GM19193 (cell line): ENCODE results near the gene TMEM82.
A peak's percentile ranks its signal among the peaks of the same experiment; 100 is the strongest.

Experiments used
- POLR2A ChIP-seq: IDR thresholded peaks from 4 replicates; pipeline ENCODE4 v1.6.1; 2011; ENCODE audit not compliant: insufficient read depth, insufficient read length; ENCODE audit errors: extremely low read depth

Gene TMEM82

DNA sequence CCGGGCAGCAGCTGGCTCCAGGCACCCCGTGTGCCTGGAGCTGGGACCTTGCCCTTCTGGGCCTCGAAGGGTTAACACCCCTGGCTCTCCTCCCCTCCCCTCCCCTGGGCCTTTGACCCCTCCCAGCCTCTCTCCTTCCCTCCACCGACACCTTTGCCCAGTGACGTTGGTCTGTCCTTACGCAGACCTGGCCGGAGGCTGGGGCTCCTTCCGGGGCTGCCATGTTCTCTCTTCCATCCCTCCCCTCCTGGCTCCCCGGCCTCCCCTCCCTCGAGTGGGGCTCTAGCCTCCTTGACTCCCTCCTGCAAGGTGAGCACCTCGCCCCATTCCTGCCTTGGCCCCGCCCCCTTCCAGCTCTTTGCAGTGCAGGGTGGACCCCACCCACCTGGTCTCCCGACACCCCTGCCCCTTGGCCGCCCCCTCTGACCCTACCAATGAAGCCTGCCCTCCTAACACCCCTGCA is at the start of gene TMEM82:
TMEM82 (plus strand) TSS at position 161 of the 463 bp plus-strand sequence; CDS start at position 222, 61 bp downstream.
- no peak for TF ChIP-seq POLR2A

DNA sequence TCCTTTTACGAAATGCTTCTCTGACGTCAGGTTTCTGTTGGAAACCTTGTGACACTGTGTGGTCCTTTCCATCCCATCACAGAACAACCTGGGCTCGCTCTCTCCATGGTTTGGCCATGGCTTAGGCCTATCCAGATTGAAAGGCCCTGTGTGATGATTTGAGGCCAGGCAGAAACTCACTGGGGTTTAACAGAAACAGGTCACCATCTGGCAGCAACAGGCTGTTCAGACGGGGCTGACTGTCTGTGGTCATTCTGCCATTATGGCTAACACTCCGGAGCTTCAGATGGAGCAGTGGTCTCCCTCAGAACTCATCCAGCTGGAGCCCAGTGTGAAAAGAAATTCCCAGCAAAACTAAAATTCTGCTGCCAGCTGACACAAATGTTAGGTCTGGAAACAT is 48.9 kb upstream of the TMEM82 start:
- TF ChIP-seq POLR2A, result no peak

GRCh38 chr1:15696956-15697521 is 45.3 kb upstream of the TMEM82 start:
- peak; percentile 69 for TF ChIP-seq POLR2A

- no peak for TF ChIP-seq POLR2A
Measured at GRCh38 chr1:15698201-15698600, 44.1 kb upstream of the TMEM82 start.

DNA sequence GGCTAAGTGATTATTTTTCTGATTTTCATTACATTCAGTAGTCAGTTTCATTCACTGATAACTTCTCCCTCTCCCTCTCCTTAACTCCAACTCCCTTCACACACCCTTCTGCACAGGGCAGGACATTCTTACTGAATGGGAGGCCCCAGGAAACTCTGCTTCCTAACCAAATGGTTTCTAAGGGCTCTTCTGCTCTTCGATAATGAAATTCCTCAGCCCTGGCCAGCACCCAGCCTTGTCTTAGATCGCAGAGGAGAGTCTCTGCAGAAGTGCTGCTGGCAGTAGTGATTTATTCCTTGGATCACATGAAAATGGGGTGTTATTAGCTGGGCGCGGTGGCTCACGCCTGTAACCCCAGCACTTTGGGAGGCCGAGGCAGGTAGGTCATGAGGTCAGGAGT is 41.8 kb upstream of the TMEM82 start:
- no peak for TF ChIP-seq POLR2A

DNA sequence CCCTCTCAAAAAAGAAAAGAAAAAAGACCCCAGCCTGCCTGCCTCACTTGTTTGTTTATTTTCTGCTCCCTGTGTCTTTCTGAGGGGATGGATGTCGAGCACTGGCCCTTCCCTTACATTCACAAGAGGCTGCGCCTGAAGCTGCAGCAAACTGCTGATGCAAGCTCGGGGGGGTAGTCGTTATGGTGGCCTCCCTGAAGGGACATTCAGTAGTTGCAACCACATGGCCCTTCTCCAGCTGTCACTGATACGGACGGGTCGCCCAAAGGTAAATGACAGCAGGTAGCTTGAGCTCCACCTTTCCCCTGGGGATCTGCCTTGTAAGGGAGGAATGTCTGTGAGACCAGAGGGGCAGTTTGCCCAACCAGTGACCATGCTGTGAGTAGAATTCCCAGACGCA is 40.5 kb upstream of the TMEM82 start:
- TF ChIP-seq POLR2A, result no peak

GRCh38 chr1:15702722-15703550 is 39.4 kb upstream of the TMEM82 start:
- no peak for TF ChIP-seq POLR2A

- no peak for TF ChIP-seq POLR2A
Measured at GRCh38 chr1:15703562-15703961, 38.7 kb upstream of the TMEM82 start.

GRCh38 chr1:15704526-15705183 is 37.6 kb upstream of the TMEM82 start:
- no peak for TF ChIP-seq POLR2A

DNA sequence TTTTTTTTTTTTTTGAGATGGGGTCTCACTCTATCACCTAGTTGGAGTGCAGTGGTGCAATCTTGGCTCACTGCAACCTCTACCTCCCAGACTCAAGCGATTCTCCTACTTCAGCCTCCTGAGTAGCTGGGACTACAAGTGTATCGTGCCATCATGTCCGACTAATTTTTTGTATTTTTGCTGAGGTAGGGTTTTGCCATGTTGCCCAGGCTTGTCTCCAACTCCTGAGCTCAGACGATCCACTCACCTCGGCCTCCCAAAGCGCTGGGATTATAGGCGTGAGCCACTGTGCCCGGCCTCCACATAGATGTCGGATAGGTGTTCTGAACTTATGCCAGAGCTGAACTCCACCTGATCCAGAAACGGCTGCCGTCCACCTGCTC is 37.1 kb upstream of the TMEM82 start:
- no peak for TF ChIP-seq POLR2A

DNA sequence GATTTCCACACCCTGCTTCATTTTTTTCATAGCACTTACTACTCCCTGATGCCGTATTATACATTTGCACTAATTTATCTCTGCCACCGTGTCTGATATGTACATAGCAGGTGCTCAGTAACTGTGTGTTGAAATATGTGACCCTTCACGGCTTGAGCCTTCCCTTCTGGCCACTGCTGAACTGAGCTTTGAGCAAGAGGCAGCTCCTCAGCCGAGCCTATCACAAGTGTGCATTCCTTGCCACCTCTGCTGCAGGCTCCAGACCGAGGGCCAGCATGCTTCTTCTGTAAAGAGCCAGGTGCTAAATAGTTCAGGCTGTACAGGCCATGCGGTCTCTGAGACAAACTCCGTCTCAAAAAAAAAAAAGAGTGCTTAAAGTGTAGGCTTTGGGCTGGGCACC is 35.5 kb upstream of the TMEM82 start:
- TF ChIP-seq POLR2A, result no peak

DNA sequence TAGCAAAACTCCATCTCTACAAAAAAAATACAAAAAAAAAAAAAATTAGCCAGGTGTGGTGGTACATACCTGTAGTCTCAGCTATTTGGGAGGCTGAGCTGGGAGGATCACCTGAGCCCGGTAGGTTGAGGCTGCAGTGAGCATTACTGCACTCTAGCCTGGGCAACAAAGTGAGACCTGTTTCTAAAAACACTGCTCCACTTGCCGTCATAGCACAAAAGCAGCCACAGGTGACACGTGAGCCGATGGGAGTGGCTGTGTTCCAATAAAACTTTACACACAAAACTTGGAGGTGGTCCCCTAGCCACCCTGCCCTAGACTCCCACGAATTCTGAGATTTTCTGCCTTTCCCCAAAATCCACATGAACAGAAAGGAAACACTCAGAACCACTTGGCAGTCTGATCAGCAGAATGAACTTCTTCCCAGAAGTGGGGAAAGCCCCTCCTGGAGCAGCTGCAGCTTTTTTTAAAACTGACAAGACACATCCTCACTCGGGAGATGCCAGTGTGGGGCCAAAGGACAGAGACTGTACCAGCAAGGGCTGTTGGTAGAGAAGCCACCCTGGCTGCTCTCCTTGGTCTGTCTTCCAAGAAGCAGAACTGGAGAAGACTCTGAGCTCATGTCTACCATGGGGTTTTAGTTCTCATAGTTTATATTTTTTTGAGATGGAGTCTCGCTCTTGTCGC is 34.9 kb upstream of the TMEM82 start:
- no peak for TF ChIP-seq POLR2A

DNA sequence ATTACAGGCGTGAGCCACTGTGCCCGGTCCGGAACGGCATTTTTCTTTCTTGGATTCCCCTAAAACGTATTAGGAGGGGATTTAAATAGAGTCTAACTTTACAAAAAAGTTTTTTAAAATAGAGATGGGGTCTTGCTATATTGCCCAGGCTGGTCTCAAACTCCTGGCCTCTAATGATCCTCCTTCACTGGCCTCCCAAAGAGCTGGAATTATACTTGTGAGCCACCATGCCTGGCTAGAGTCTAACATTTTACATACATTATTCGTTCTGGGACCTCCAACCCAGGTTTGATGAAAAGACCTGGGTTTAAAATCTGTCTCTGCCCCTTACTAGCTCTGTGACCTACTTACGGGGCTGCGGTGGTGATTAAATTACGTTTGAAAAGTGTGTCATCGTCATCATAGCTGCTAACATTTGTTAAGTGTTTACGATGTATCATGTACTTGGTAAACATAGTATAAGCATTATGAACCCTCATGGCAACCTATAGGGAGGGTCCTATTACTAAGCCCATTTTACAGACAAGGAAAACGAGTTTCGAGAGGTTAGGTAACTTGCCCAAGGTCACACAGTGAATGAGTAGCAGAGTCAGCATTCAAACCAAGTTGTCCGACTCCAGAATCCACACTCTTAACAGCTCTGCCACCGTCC is 33.7 kb upstream of the TMEM82 start:
- no peak for TF ChIP-seq POLR2A

DNA sequence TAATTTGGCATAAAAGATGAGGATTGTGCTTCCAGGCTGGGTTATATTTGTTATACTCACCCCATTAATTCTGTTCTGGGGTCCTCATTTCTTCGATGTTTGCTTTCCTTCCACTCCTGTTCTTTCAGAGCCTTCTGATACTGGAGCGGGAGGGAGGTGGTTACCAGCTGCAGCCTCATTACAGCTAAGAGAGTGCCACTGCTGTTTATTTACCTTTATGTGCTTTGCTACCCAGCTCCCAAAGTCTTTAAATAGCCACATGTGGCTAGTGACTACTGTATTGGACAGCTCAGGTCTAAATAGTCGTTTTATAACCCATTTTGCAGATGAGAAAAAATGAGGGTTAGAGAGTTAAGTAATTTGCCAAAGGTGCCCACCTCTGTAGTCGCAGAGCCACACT is 33.1 kb upstream of the TMEM82 start:
- TF ChIP-seq POLR2A, result no peak

- TF ChIP-seq POLR2A, result no peak
Measured at GRCh38 chr1:15712168-15712567, 30.1 kb upstream of the TMEM82 start.
